Stomach smooth muscle (tissue), 2 donors: ENCODE measurements around the gene ARHGEF7.
A peak's percentile ranks its signal among the peaks of the same experiment; 100 is the strongest.
"Not testable (repeated sequence)": the region's sequence is repeated elsewhere in the genome, so short reads cannot be mapped to it uniquely, and the experiment has no call there.

Experiments used
- H3K27ac ChIP-seq: one replicate; pipeline ENCODE4 v1.7.0; 2013; ENCODE audit warnings: mild to moderate bottlenecking, low read length, inconsistent platforms
- H3K27me3 ChIP-seq, 2 donors: one replicate each; pipeline ENCODE4 v1.7.0; 2013; ENCODE audit warnings: low read length in 2 of 2; ENCODE audit not compliant: insufficient read depth in 2 of 2, control insufficient read depth in 1 of 2
- H3K36me3 ChIP-seq, 2 donors: one replicate each; pipeline ENCODE4 v1.7.0; 2013; ENCODE audit warnings: low read length in 2 of 2; ENCODE audit not compliant: control insufficient read depth in 2 of 2, insufficient read depth in 2 of 2
- H3K4me1 ChIP-seq: one replicate; pipeline ENCODE4 v1.7.0; 2013; ENCODE audit warnings: low read length; ENCODE audit not compliant: control insufficient read depth, insufficient read depth
- H3K4me3 ChIP-seq, 2 donors: one replicate each; pipeline ENCODE4 v1.7.0; 2013; ENCODE audit warnings: low read length in 2 of 2
- H3K9ac ChIP-seq, 2 donors: one replicate each; pipeline ENCODE4 v1.7.0; 2013; ENCODE audit warnings: low read length in 2 of 2, mild to moderate bottlenecking in 1 of 2
- H3K9me3 ChIP-seq, 2 donors: one replicate each; pipeline ENCODE4 v1.7.0; 2013; ENCODE audit warnings: low read length in 2 of 2; ENCODE audit not compliant: control insufficient read depth in 2 of 2
- donor health status: healthy.
- donor health status: Pancreatic carcinoma.

The ARHGEF7 gene, protein sequence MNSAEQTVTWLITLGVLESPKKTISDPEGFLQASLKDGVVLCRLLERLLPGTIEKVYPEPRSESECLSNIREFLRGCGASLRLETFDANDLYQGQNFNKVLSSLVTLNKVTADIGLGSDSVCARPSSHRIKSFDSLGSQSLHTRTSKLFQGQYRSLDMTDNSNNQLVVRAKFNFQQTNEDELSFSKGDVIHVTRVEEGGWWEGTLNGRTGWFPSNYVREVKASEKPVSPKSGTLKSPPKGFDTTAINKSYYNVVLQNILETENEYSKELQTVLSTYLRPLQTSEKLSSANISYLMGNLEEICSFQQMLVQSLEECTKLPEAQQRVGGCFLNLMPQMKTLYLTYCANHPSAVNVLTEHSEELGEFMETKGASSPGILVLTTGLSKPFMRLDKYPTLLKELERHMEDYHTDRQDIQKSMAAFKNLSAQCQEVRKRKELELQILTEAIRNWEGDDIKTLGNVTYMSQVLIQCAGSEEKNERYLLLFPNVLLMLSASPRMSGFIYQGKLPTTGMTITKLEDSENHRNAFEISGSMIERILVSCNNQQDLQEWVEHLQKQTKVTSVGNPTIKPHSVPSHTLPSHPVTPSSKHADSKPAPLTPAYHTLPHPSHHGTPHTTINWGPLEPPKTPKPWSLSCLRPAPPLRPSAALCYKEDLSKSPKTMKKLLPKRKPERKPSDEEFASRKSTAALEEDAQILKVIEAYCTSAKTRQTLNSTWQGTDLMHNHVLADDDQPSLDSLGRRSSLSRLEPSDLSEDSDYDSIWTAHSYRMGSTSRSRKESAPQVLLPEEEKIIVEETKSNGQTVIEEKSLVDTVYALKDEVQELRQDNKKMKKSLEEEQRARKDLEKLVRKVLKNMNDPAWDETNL

DNA sequence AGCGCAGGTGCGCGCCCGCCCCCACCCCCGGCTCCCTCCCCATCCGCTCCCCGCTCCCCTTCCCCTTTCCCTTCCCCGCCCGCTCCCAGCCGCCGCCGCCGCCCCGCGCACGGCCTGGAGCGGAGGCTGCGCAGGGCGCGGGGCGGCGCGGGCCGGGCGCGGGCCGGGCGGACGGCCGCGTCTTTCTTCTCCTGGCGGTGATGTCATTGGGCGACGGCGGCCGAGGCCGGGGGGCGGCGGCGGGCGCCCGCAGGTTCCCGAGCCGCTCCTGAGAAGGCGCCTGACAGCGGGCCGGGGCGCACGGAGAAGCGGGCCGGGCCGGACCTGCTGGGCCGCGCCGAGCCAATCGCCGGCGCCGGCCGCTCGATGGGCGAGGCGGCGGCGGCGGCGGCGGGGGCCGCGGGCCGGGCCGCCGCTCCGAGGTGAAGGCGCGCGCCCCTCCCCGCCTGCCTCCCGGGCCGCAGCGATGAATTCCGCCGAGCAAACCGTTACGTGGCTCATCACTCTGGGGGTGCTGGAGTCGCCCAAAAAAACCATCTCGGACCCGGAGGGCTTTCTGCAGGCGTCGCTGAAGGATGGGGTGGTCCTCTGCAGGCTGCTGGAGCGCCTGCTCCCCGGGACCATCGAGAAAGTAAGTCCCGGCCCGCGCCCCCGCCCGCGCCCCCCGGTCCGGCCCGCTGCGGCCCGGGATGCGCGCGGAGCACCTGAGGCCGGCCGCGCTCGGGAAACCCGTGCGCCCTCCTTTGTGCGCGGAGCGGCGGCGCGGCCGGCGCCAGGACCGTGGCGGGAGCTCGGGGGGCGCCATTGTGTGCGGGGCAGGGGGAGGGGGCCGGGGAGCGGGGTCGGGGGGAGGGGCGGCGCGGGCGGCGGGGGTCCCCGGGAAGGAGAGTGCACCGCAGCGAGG, at the start of gene ARHGEF7:
ARHGEF7 (plus strand) TSS at position 250 of the 904 bp plus-strand sequence; CDS start at position 467, 217 bp downstream.
- Histone ChIP-seq H3K27ac (peak within 1 kb of the TSS; percentile 46), H3K36me3 (no peaks in the 10 kb centered on the region), H3K4me1 (peaks cover 4% of the 10 kb centered on the region), H3K27me3 (peaks cover 30 to 32% of the 10 kb centered on the region in 2 donors), H3K9me3 (peaks cover 0 to 2% of the 10 kb centered on the region in 2 donors), H3K9ac (peak within 1 kb of the TSS; percentile 47 to 53), H3K4me3 (peak within 1 kb of the TSS; percentile 65 to 79)

DNA sequence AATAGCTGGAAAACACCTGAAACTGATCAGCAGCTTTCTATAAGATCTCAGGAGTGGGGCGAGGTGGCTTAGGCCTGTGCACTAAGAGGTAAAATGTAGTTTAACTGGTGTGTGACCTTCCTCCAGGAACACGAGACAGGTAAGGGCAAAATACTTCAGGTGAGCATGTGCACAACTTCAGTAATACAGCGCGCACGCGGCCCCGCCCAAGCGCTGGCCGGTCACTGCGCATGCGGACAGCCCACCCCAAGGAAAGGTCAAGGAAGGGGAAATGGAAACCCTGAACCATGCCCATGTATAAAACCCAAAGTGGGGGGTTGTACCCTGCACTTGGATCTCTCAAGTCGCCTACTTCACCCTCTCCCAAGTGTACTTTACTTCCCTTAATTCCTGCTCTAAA, 49.4 kb upstream of the ARHGEF7 start:
- Histone ChIP-seq H3K4me3 (no peak overlapping the region), H3K27ac (no peak overlapping the region), H3K9ac (no peak overlapping the region), H3K4me1 (peaks cover 5% of the 10 kb centered on the region), H3K36me3 (no peaks in the 10 kb centered on the region), H3K9me3 (no peaks in the 10 kb centered on the region), H3K27me3 (peaks cover 5 to 15% of the 10 kb centered on the region in 2 donors)

DNA sequence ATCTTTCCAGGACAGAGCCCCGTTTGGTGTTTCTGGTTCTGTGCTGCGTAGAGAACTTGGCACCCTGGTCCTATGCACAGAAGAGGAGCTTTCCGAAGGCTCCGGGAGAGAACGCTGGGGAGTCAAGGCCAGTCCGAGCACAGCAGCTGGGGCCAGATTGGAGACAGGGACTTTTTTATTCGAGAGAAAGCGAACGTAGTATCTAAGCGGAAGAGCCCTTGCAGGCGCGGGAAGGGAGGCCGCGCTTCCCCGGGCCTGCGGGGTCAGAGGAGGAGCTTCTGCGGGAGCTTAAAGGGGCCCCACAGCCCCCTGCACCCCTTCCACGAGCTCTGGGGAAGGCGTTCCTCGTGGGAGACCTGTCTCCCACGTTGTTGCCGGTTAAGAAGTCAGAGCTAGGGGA, 48.6 kb upstream of the ARHGEF7 start:
- no peak overlapping the region for H3K4me3 ChIP-seq
- peaks cover 5% of the 10 kb centered on the region for H3K4me1 ChIP-seq
- no peaks in the 10 kb centered on the region for H3K36me3 ChIP-seq
- H3K27me3 ChIP-seq, result peaks cover 5 to 15% of the 10 kb centered on the region in 2 donors
- no peak overlapping the region for H3K27ac ChIP-seq
- H3K9ac ChIP-seq, result no peak overlapping the region
- H3K9me3 ChIP-seq, result no peaks in the 10 kb centered on the region

DNA sequence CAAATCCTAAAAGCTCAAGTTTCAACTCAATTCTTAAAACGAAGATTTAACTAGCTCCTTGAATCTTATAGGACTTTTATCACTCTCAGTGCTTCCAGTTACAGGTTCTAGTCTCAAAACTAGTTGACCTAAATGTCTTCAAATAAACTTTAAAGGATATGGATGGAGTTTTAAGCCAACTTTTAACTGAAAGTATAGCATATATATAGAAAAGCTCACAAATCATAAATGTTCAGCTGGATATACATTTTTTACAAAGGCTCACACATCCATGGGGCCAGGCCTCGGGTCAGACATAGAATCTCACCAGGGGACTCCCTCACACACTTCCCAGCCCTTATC, 47.1 kb upstream of the ARHGEF7 start:
- peak overlapping the region in 1 of 2 donors; percentile 61 for H3K4me3 ChIP-seq
- peaks cover 5 to 11% of the 10 kb centered on the region in 2 donors for H3K27me3 ChIP-seq
- peaks cover 5% of the 10 kb centered on the region for H3K4me1 ChIP-seq
- H3K9ac ChIP-seq, result no peak overlapping the region
- H3K9me3 ChIP-seq, result no peaks in the 10 kb centered on the region
- H3K27ac ChIP-seq, result no peak overlapping the region
- H3K36me3 ChIP-seq, result no peaks in the 10 kb centered on the region

DNA sequence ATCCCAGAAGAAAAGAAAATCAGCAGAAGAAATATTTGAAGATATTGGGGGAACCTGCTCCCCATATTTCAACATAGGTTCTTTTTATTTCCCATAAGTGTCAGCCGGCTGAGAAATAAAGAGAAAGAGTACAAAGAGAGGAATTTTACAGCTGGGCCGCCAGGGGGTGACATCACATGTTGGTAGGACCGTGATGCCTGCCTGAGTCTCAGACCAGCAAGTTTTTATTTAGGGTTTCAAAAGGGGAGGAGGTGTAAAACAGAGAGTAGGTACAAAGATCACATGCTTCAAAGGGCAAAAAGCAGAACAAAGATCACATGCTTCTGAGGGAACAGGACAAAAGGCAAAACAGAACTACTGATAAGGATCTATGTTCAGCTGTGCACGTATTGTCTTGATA, 44.0 kb upstream of the ARHGEF7 start:
- H3K36me3 ChIP-seq, H3K27ac ChIP-seq, H3K9ac ChIP-seq, H3K4me1 ChIP-seq, H3K4me3 ChIP-seq: not testable (repeated sequence)
- Histone ChIP-seq H3K27me3 (peaks cover 5 to 11% of the 10 kb centered on the region in 2 donors), H3K9me3 (peaks cover 9 to 11% of the 10 kb centered on the region in 2 donors)

DNA sequence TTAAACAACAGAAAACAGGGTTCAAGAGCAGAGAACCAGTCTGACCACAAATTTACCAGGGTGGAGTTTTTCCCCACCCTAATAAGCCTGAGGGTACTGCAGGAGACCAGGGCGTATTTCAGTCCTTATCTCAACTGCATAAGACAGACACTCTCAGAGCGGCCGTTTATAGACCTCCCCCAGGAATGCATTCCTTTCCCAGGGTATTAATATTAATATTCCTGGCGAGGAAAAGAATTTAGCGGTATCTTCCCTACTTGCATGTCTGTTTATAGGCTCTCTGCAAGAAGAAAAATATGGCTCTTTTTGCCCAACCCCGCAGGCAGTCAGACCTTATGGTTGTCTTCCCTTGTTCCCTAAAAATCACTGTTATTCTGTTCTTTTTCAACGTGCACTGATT, 43.6 kb upstream of the ARHGEF7 start:
- not testable (repeated sequence) for H3K9ac ChIP-seq, H3K4me1 ChIP-seq, H3K36me3 ChIP-seq, H3K27ac ChIP-seq, H3K4me3 ChIP-seq
- H3K27me3 ChIP-seq, result peaks cover 5 to 11% of the 10 kb centered on the region in 2 donors
- peaks cover 9 to 11% of the 10 kb centered on the region in 2 donors for H3K9me3 ChIP-seq

DNA sequence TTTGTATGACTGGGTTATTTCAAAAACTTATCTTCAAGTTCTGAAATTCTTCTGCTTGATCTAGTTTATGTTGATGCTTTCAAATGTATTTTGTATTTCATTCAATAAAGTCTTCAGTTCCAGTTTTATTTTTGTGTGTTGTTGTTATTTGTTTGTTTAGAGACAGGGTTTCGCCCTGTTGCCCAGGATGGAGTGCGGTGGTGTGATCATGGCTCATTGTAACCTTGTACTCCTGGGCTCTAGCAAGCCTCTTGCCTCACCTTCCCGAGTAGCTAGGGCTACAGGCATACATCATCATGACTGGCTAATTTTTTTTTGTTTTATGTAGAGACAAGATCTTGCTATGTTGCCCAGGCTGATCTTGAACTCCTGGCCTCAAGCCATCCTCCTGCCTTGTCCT, 40.3 kb upstream of the ARHGEF7 start:
- Histone ChIP-seq H3K9ac (no peak overlapping the region), H3K27ac (no peak overlapping the region), H3K4me1 (no peaks in the 10 kb centered on the region), H3K27me3 (no peaks in the 10 kb centered on the region), H3K4me3 (no peak overlapping the region), H3K9me3 (peaks cover 9 to 11% of the 10 kb centered on the region in 2 donors), H3K36me3 (no peaks in the 10 kb centered on the region)

DNA sequence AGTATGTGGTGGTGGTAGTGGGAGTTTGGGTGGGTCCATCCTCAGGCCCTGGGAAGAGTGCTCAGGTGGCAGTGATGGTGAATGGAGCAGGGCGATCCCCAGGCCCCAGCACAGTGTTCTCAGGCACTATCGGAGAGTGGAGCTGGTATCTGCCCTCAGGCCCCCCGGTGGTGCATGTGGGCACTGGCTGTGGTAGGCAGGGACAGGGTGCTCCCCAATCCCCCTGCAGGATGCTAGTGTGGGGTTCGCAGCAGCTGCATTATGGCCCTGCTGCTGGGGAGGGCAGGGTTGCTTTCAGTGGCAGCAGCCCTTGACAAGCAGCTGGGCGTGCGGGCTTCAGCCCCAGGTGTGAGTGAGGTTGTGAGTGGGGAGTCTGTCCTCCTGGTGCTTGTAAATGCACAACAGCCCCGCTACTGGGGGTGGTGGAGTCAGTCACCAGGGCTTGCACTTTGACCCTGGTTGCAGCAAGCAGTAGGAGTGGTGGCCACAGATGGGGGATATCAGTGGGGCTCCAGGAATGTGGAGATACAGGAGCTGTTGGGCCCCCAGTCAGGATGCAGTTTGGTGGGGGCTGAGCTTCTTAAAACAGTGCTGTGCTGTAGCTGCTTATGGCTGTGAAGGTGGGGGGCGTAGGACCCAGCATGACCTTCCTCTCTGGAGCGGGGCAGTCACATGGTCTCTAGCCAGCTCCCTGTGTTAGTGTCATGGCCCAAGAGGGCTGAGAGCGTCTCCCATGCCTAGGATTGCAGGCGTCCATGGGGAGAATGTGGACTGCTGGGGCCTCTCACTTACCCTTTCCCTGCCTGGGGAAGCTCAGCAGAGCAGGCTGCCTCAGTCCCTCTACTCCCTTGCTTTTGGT, 38.7 kb upstream of the ARHGEF7 start:
- Histone ChIP-seq H3K36me3 (no peaks in the 10 kb centered on the region), H3K9me3 (peaks cover 9 to 11% of the 10 kb centered on the region in 2 donors), H3K4me3 (no peak overlapping the region), H3K4me1 (no peaks in the 10 kb centered on the region), H3K27me3 (no peaks in the 10 kb centered on the region), H3K27ac (no peak overlapping the region), H3K9ac (no peak overlapping the region)

DNA sequence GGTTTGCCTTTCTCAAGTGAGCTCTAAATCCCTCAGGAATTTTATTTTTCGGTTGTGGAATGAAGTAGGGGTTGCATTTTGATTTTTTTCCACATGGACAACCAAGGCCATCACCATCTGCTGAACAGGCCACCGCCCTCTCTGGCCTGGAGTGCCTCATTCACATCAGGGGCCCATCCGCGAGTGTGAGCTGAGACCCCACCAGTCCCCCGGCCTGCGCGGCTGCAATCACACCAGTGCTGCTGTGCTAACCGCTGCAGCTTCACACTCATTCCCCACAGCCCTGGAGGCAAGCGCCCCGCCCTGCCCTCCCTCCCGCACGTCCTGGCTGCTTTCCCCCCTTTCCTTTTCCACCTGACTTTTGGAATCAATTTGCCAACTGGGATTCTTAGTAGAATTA, 35.7 kb upstream of the ARHGEF7 start:
- Histone ChIP-seq H3K4me1 (no peaks in the 10 kb centered on the region), H3K27me3 (peaks cover 0 to 3% of the 10 kb centered on the region in 2 donors), H3K36me3 (no peaks in the 10 kb centered on the region), H3K27ac (no peak overlapping the region), H3K9ac (no peak overlapping the region), H3K4me3 (no peak overlapping the region), H3K9me3 (peaks cover 7 to 11% of the 10 kb centered on the region in 2 donors)
